Karpas-422 (cell line): ENCODE data around the gene ADGRG3. TPM values are rescaled to one million over a fixed set of nuclear protein-coding genes. Genes with fewer than 3 reads are reported as not detected.

Experiments used
- DNase-seq: peaks from one replicate; pipeline ENCODE4 v3.0.0-alpha.2; 2015
- H2AFZ ChIP-seq: fragments of 200-600 bp; sonication (generic); 2 replicates; pipeline ENCODE4 v1.6.1; 2014; ENCODE audit warnings: antibody characterized with exemption, low read length, mixed read lengths
- H3K27ac ChIP-seq: fragments of 200-600 bp; sonication (generic); 2 replicates; pipeline ENCODE4 v1.5.1; 2014; ENCODE audit warnings: mild to moderate bottlenecking, low read length, moderate library complexity
- H3K27me3 ChIP-seq: fragments of 200-600 bp; sonication (generic); 2 replicates; pipeline ENCODE4 v1.6.1; 2014; ENCODE audit warnings: low read length, mixed read lengths
- H3K36me3 ChIP-seq: fragments of 200-600 bp; sonication (generic); 2 replicates; pipeline ENCODE4 v1.6.1; 2014; ENCODE audit warnings: low read length, mixed read lengths; ENCODE audit not compliant: insufficient read depth
- H3K4me1 ChIP-seq: fragments of 200-600 bp; sonication (generic); 2 replicates; pipeline ENCODE4 v1.6.1; 2014; ENCODE audit warnings: mild to moderate bottlenecking, low read length, mixed read lengths
- H3K4me2 ChIP-seq: fragments of 200-600 bp; sonication (generic); 2 replicates; pipeline ENCODE4 v1.6.1; 2014; ENCODE audit warnings: low read length, low read depth, mild to moderate bottlenecking; ENCODE audit not compliant: poor library complexity, severe bottlenecking
- H3K4me3 ChIP-seq: fragments of 200-600 bp; sonication (generic); 2 replicates; pipeline ENCODE4 v1.5.1; 2014; ENCODE audit warnings: mild to moderate bottlenecking, antibody characterized with exemption, low read length, mixed read lengths
- H3K79me2 ChIP-seq: fragments of 200-600 bp; sonication (generic); 2 replicates; pipeline ENCODE4 v1.6.1; 2014; ENCODE audit warnings: mild to moderate bottlenecking, low read length, mixed read lengths
- H3K9ac ChIP-seq: fragments of 200-600 bp; sonication (generic); 2 replicates; pipeline ENCODE4 v1.6.0; 2014; ENCODE audit warnings: low read length
- H3K9me2 ChIP-seq: fragments of 200-600 bp; sonication (generic), shearing (Covaris generic); replicated peaks from 2 replicates; pipeline ENCODE4 v1.6.0; 2014; ENCODE audit warnings: mild to moderate bottlenecking, low read length, moderate library complexity; ENCODE audit not compliant: insufficient read depth
- H3K9me3 ChIP-seq: fragments of 300-700, 200-600 bp; sonication (generic); 2 replicates; pipeline ENCODE4 v1.6.1; 2014; ENCODE audit warnings: low read length, mixed read lengths
- H4K20me1 ChIP-seq: fragments of 200-600 bp; sonication (generic); 2 replicates; pipeline ENCODE4 v1.6.1; 2014; ENCODE audit warnings: mild to moderate bottlenecking, antibody characterized with exemption, low read length, low read depth; ENCODE audit not compliant: insufficient read depth
- total RNA-seq: library from RNA; depleted of rRNA; stranded (reverse); fragments of >200 nt; shearing (Covaris generic); gene quantifications from 2 replicates; pipeline ENCODE4 v1.2.3, GENCODE V29; 2014; ENCODE audit warnings: low replicate concordance

Gene ADGRG3
- total RNA-seq, 1 experiment from 2014 or later: not detected

GRCh38 chr16:57688987-57689761 is 21.1 kb downstream of the ADGRG3 start:
- Histone ChIP-seq H3K9ac (no peak overlapping the region), H3K9me2 (no peaks in the 10 kb centered on the region), H3K9me3 (no peaks in the 10 kb centered on the region), H3K4me3 (no peak overlapping the region), H3K4me1 (no peaks in the 10 kb centered on the region), H3K4me2 (no peak overlapping the region), H3K27me3 (no peaks in the 10 kb centered on the region), H4K20me1 (no peaks in the 10 kb centered on the region), H3K36me3 (no peaks in the 10 kb centered on the region), H2AFZ (no peak overlapping the region), H3K27ac (no peak overlapping the region), H3K79me2 (no peaks in the 10 kb centered on the region)
- no peak for DNase-seq

DNA sequence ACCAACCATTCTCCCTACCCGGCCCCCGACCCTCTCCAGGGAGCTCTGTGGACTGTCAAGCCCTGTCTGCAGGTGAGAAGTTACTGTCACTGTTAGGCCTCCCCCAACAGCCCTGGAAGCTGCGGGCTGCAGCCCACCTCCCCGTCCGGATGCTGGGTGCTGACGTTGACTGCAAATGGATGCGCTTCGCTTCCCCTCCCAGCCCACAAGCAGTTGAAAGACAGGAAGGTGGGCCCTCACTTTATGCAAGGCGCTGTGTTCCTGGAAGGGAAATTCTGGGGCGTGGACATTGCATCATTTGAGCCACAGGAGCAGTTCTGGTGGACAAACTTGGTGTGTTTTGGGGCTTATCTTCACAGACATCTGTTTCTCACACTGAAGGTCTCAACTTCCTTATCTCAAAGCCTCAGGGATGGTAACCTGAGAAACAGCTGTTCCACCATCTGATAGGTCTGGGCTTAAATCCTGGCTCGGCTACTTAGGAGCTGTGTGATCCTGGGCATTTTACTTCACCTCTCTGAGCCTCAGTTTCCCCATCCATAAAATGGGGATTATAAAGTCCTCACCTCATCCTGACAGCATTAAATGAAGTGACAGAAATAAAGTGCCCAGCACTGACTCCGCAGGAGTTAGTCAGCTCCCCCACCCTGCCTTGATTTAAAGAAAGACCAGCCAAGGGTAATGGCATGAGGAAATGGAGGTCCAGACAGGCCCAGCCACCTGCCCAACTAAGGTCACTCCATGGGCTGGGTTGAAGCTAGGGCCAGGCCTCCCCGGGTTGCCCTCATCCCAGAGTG is 21.9 kb downstream of the ADGRG3 start:
- Histone ChIP-seq H3K4me2 (no peak overlapping the region), H3K27ac (no peak overlapping the region), H3K27me3 (no peaks in the 10 kb centered on the region), H3K9me2 (no peaks in the 10 kb centered on the region), H3K4me3 (no peak overlapping the region), H3K4me1 (no peaks in the 10 kb centered on the region), H3K36me3 (no peaks in the 10 kb centered on the region), H2AFZ (no peak overlapping the region), H3K9ac (no peak overlapping the region), H3K9me3 (no peaks in the 10 kb centered on the region), H4K20me1 (no peaks in the 10 kb centered on the region), H3K79me2 (no peaks in the 10 kb centered on the region)
- no peak for DNase-seq

DNA sequence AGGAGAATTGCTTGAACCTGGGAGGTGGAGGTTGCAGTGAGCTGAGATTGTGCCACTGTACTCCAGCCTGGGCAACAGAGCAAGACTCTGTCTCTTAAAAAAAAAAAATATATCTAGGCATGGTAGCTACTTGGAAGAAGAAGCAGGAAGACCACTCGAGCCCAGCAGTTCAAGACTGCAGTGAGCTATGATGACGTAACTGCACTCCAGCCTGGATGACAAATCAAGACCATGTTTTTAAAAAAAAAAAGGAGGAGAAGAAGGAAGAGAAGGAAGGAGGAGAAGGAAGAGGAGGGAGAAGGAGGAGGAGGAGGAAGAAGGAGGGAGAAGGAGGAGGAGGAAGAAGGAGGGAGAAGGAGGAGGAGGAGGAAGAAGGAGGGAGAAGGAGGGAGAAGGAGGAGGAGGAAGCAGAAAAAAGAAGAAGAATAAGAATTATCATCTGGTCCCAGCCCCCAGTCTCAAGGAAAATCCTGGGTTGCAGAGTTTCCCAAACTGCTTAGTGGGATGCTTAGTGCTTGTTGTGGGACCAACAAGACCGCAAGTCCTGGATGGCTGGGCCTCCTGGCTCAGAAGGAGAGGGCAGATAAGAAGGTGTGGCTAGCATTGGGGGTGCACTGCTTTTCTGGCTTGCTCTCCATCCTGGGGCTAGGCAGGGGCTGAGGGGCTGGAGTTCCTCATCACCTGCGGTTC is 22.8 kb downstream of the ADGRG3 start:
- Histone ChIP-seq H4K20me1 (no peaks in the 10 kb centered on the region), H3K27ac (no peak overlapping the region), H3K27me3 (no peaks in the 10 kb centered on the region), H3K4me2 (no peak overlapping the region), H3K9ac (no peak overlapping the region), H3K4me1 (no peaks in the 10 kb centered on the region), H3K9me3 (no peaks in the 10 kb centered on the region), H2AFZ (no peak overlapping the region), H3K4me3 (no peak overlapping the region), H3K9me2 (no peaks in the 10 kb centered on the region), H3K36me3 (no peaks in the 10 kb centered on the region), H3K79me2 (no peaks in the 10 kb centered on the region)
- no peak for DNase-seq

- Histone ChIP-seq H2AFZ (no peak overlapping the region), H3K9ac (no peak overlapping the region), H3K79me2 (no peaks in the 10 kb centered on the region), H3K9me3 (no peaks in the 10 kb centered on the region), H3K4me3 (no peak overlapping the region), H3K9me2 (no peaks in the 10 kb centered on the region), H3K27ac (no peak overlapping the region), H3K27me3 (no peaks in the 10 kb centered on the region), H3K4me2 (no peak overlapping the region), H4K20me1 (no peaks in the 10 kb centered on the region), H3K4me1 (no peaks in the 10 kb centered on the region), H3K36me3 (no peaks in the 10 kb centered on the region)
- DNase-seq: no peak
Measured at GRCh38 chr16:57692636-57693035, 24.5 kb downstream of the ADGRG3 start.

- DNase-seq: no peak
- H3K36me3 ChIP-seq: no peaks in the 10 kb centered on the region
- H3K9me3 ChIP-seq: no peaks in the 10 kb centered on the region
- no peaks in the 10 kb centered on the region for H4K20me1 ChIP-seq
- no peaks in the 10 kb centered on the region for H3K9me2 ChIP-seq
- no peaks in the 10 kb centered on the region for H3K79me2 ChIP-seq
- H3K4me2 ChIP-seq: no peak overlapping the region
- no peak overlapping the region for H3K9ac ChIP-seq
- no peak overlapping the region for H3K4me3 ChIP-seq
- no peaks in the 10 kb centered on the region for H3K4me1 ChIP-seq
- no peak overlapping the region for H2AFZ ChIP-seq
- no peak overlapping the region for H3K27ac ChIP-seq
- no peaks in the 10 kb centered on the region for H3K27me3 ChIP-seq
Measured at GRCh38 chr16:57693550-57693949, 25.4 kb downstream of the ADGRG3 start.

DNA sequence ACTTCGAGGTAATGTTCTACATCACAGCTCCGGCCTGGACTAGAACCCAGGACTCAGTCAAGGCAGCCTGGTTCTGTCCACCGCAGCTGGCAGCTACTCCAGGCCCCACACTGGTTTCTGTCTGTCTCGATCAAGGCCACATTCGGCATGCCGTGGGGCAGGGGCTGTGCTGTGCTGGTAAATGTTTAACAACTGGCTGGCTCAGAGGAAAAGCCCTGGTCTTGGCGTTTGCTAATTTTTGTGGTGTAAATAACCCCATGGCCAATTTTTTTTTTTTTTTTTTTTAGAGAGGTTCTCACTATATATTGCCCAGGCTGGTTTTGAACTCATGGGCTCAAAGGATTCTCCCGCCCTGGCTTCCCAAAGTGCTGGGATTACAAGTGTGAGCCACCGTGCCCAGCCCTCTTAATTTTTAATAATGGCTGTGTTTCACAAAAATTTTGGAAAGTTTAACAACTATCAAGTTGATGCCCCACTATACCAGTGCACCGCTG is 26.2 kb downstream of the ADGRG3 start:
- H3K4me3 ChIP-seq: no peak overlapping the region
- H2AFZ ChIP-seq: no peak overlapping the region
- H3K9ac ChIP-seq: no peak overlapping the region
- H3K4me2 ChIP-seq: no peak overlapping the region
- H4K20me1 ChIP-seq: no peaks in the 10 kb centered on the region
- no peaks in the 10 kb centered on the region for H3K9me3 ChIP-seq
- DNase-seq: no peak
- H3K27me3 ChIP-seq: no peaks in the 10 kb centered on the region
- H3K4me1 ChIP-seq: no peaks in the 10 kb centered on the region
- H3K36me3 ChIP-seq: no peaks in the 10 kb centered on the region
- H3K9me2 ChIP-seq: no peaks in the 10 kb centered on the region
- H3K27ac ChIP-seq: no peak overlapping the region
- H3K79me2 ChIP-seq: no peaks in the 10 kb centered on the region

GRCh38 chr16:57694725-57695679 is 26.9 kb downstream of the ADGRG3 start, which contains the start of gene DRC7:
DRC7 (plus strand) TSS chr16:57694806; CDS start chr16:57697950, 3,144 bp downstream.
- Histone ChIP-seq H3K36me3 (no peaks in the 10 kb centered on the region), H3K27me3 (no peaks in the 10 kb centered on the region), H3K27ac (no peak within 1 kb of the TSS), H3K9me3 (no peaks in the 10 kb centered on the region), H3K79me2 (no peaks in the 10 kb centered on the region), H3K4me2 (no peak within 1 kb of the TSS), H3K9ac (no peak within 1 kb of the TSS), H3K4me3 (no peak within 1 kb of the TSS), H3K4me1 (no peaks in the 10 kb centered on the region), H3K9me2 (no peaks in the 10 kb centered on the region), H2AFZ (no peak within 1 kb of the TSS), H4K20me1 (no peaks in the 10 kb centered on the region)
- peak; percentile 69 for DNase-seq
